Measurements from ENCODE around the gene C1orf21.
"Not testable (repeated sequence)": the region's sequence is repeated elsewhere in the genome, so short reads cannot be mapped to it uniquely, and the experiment has no call there.

Gene C1orf21

DNA sequence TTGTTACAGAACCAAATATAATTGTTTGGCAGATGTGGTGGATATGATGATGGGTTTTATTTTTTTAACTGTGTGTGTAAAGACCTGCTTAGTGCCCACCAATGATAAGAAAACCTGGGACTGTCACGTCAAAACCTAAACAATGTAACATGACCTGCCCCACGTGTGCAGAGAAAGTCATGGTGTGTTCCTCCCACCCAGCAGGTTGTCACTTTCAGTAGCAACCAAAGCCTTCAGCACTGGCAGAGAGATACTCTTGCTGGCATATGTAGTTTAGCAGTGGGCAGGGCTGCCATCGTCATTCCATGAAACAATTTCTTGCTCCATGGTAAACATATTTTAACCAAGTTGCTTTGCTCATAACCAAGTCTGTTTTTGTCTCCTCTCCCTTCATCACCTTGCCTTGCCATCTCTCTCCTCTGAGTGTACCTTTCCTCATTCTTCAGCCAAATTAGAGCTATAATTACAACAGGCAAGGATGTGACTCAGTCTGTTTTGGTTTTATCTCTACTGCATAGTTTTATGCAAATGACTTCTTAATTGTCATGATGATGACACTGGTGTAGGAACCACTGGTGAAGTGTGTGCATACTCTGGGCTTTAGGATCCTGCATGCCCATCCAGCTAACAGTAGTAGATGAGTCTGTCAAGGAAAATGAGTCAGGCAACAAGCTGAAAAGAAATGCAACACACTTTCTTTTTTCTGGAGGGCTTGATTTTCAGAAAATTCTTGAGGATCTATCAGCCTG lies 217.5 kb downstream of the C1orf21 start:
- no peak for DNase-seq (ENCODE audit: low read depth)

DNA sequence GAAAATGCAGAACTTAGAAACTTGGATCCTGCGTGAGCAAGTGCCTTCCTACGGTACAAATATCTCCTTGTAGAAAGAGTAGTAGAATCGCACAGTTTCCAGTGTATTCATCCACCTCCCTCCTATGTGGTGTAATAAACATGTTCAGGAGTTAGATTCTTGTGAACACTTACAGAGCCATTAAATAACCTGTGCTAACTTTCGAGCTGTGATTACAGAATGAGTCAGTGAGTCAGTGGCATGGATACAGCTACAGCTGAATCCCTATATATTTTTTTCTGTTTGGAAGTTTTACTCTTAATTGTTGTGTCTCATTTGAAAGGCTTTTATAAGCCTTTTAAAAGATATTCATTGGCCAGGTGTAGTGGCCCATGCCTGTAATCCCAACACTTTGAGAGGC lies 219.1 kb downstream of the C1orf21 start:
- no peak for DNase-seq (ENCODE audit: low read depth)

DNA sequence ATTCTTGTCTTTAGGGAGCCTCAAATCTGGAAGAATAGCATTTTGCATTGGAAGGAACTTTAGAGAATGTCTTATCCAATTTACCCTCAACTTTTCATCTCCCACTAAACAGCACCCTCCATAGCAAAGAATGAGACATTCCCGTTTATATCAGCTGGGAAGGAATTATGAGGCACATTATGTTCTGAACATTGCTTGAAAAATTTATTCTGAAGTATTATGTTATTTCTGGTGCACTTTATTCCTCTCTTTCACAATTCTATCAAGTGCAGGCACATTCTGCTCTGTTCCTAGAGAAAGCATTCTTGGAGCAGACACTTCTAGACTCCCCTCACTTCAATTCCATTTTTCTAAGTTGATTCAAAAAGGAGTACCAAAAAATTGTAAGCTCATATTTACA lies 220.0 kb downstream of the C1orf21 start:
- DNase-seq (ENCODE audit: low read depth): no peak

DNA sequence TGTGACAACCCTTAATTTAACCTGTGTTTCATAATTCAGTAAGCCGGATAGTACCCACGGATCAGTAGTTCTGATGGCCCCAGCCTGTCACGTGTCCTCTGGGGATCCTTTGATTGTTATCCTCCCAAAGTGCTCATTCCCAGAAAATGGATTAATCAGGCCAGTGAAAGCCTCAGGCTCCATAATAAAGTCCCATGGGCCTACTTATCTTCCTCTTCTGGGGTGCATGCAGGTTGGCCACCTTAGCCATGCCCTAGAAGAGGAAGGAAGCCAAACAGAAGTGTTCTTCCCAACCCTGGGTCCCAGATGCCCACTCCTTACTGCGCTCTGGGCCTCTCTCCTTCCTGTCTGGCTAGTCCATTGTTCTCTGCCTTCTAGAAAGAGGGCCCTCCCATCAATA lies 221.8 kb downstream of the C1orf21 start:
- no peak for DNase-seq (ENCODE audit: low read depth)

DNA sequence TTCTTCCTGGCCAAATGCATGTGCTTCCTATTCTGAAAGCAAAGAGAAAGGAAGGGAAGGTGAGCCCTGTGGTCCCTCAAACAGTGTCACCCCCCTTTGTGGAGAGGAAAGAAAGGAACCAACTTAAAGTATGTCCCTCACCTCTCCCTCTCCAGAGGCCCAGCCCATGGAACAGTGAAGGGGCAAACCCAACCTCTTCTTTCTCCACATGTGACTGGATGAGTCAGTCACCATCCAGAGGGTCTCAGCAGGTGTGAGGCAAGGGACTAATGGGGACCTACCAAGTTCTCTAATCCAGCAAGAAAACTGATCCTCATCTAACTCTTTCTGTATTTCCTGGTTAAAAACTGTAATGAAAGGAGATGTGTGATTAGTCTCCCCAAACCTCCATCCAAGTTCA lies 222.2 kb downstream of the C1orf21 start:
- no peak for DNase-seq (ENCODE audit: low read depth)

DNA sequence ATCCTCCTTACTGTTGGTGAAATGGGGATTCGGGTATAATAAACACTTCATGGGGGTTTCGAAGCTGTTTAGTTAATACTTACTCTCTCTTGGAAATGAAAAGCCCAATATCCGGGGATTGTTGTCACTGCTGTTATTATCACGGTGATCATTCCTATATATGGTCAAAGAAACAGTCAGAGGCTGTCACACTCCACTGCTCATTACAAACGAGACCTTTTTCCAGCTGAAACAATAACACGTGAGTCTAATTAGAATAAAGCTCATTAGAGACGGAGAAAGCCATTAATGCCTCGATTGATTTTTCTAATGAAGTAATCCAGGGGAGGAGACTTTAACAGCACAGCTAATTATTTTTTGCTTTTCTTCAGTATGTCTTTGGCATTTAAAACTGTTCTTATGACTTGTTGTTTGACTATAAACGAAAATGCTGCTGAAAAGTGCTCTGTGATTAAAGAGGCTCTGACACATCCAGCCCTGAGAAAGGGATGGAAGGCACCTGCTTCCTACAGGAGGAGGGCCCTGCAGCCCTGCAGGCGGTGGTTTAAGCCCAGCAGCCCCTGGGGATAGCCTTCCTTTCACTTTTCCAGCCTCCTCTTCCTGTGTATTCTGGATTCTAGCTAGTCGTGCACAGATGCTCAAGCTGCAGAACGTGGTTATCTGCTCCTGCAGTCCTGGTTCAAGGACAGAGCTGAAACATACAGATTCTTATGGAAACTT lies 224.2 kb downstream of the C1orf21 start:
- no peak for DNase-seq (ENCODE audit: low read depth)

DNA sequence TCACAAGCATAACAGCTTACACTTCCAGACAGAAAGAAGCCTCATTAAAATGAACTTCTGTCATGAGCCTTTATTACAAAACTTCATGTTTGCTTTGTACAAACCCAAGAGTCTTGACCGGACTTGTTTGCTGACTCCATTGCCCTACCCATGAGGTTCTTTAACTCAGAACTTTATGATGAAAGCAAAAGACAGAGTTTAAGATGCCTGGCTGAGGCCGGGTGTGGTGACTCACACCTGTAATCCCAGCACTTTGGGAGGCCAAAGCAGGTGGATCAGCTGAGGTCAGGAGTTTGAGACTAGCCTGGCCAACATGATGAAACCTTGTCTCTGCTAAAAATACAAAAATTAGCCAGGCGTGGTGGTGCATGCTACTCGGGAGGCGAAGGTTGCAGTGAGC lies 225.4 kb downstream of the C1orf21 start:
- not testable (repeated sequence) for DNase-seq (ENCODE audit: low read depth)

DNA sequence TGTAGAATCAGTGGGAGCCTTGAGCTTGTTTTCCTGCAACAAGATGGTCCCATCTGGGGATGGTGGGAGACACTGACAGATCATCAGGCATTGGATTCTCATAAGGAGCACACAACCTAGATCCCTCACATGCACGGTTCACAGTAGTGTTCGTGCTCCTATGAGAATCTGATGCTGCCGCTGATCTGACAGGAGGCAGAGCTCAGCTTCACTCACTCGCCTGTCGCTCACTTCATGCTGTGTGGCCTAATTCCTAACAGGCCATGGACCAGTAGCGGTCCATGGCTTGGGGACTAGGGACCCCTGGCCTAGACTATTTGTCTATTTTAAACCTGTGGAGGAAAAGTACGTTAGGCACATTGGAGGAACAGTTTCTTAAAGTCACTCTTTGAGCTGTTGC lies 227.8 kb downstream of the C1orf21 start:
- no peak for DNase-seq (ENCODE audit: low read depth)

DNA sequence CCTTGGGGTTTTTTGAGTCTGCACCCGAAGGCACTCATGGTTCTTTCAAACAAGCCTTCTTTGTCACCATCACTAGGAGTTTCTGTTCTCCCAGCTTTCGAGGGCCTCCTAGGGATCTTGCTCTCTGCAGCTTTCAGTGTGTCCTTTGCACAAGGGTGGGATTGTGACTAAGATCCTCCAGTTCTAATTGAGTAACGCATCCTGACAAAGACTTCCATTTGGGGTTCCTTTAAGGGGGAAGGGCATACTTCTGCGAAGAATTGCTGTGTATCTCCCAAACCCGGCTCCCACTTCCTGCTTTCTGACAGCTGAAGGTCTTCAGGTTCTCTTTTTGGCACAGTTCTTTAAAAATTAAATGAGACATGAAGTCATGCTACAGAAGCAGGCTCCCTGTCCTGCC lies 228.5 kb downstream of the C1orf21 start:
- DNase-seq (ENCODE audit: low read depth): no peak

DNA sequence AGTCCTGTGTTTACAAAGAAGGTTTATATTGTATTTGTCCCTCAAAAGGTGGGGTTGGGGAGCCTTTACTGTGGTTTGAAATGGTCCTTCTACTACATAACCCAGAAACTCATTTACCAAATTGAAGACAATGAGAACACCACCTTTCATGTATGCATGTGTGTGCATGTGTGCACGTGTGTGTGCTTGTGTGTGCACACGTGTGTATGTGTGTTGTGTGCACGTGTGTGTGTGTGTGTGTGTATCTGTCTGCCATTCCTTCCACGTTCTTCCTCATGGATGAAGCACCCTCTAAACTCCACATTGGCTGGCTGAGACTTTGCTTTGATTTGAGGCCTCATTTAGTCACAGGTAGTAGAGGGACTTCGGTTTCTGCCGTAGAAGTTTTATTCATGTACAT lies 229.7 kb downstream of the C1orf21 start:
- DNase-seq (ENCODE audit: low read depth): no peak

DNA sequence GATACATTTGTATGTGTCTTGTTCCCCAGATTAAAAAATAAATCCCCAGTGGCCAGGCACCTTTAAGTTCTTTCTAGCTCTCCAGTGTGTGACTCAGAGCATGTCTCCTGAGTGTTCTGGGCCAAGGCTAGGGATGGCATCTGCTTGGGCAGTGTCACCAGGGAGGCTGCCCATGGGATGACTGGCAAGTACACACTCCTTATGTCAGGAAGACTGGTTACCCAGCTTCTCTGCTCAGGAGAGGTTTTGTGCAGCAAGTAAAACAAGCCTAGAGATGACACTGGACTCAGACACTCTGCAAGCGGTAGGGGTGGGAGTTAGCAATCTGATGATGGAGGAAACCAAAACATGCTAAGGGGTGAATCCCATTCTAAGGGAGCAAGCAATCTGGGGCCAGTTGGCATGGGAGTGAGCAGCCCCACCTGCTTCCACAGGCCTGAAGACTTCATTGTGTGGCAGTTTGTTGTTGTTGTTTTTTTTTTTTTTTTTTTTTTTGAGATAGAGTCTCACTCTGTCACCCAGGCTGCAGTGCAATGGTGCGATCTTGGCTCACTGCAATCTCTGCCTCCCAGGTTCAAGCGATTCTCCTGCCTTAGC lies 230.7 kb downstream of the C1orf21 start:
- DNase-seq (ENCODE audit: low read depth): no peak

DNA sequence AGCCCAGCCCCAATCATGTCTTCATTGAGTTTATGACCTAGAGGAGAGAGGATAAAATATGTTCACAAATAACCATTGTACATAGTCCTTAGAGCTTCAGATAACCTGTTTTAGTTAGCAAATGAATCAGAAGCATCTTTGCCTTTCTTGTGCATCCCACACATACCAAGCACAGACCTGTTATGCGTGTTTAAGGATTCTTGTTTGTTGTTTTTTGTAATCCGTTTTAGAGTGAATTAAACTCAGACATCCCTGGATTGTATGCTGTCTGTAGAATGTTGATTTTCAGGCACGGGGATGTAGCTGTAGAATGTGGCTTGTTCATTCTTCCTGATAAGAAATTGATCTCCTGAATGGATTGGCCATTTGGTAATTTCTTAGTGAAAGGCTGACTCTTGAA lies 232.0 kb downstream of the C1orf21 start:
- DNase-seq (ENCODE audit: low read depth): no peak

DNA sequence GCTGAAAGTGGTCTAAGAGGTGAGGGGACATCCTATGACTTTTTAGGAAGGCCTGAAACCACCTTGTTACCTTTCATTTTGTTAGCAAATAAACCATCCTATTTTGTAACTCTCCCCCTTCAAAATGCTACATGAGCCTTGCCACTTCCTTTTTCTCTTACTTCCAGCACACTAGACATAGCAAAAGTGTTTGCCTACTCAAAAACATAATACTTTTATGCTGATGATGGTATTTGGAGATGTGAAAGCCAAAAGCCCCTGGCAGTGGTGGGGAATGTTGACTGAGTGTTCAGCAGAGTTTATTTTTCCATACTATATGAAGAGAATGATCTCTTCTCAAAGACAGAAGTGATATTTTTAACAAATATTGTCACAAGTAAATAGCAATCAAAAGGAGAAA lies 233.6 kb downstream of the C1orf21 start:
- DNase-seq (ENCODE audit: low read depth): no peak

DNA sequence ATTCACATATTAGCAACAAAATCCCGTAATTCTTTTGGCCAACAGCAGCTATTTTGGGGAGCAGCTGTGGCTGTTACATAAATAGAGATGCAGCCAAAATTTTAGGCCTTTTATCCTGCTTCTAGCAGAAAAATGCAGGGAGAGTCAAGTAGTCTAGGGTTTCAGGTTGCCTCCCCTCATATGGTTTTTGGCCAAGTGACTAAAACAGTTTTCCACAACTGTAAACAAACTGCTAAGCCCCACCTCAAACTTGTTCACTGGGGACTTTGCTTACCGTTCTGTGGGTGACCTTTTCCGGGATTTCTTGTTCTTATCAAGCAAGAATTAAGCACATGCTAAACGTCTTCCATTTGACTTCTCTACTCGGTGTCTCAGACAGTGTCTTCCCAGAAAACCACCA lies 234.4 kb downstream of the C1orf21 start:
- DNase-seq (ENCODE audit: low read depth): no peak

DNA sequence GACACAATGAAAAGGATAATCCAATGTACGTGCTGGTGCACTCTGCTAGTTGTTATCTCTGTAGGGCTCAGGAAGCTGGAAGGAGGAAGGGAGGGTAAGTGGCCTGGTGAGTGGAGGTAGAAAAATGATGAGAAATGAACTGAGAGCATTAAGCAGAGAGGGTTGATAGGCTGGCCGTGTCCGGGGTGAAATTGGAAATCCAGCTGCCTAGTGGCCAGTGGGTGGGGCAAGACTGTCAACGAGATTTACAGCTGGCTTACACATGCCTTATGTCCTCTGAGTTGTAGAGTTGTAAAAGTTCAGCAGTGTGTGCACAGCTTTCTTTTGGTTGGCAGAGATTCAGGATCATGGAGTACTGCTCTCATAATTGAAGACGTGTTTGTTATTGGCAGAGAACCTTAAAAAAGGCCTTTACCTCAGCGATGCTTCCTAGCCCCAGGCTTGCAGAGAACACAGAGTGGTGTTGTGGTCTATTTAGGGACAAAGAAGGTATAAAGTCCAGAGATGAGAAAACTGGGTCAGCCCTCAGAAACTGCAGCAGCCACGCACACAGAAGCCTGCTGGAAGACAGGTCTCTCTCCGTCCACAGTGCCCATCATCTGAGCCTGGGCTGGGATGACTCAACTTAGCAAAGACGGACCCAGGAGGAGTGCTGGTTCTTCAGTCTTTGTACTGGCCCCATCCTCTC lies 235.5 kb downstream of the C1orf21 start:
- no peak for DNase-seq (ENCODE audit: low read depth)

DNA sequence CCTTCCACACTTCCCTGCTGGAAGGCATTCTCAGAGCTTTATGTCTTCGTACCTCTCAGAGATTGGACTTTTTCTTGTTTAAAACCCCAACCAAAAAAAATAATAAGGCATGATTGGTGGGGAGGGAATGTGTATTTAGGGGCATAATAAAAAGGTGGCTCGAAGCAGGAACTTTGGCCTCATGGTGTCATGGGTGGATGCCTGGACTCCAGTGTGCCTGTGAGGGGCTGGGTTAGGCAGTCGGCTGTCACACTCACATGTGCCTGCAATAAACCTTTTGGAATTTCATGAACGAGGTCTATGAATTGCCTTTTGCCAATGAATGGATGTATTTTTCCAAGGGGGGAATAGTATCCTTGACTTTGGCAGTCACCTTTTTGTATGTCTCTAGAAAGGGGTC lies 236.6 kb downstream of the C1orf21 start:
- no peak for DNase-seq (ENCODE audit: low read depth)

DNA sequence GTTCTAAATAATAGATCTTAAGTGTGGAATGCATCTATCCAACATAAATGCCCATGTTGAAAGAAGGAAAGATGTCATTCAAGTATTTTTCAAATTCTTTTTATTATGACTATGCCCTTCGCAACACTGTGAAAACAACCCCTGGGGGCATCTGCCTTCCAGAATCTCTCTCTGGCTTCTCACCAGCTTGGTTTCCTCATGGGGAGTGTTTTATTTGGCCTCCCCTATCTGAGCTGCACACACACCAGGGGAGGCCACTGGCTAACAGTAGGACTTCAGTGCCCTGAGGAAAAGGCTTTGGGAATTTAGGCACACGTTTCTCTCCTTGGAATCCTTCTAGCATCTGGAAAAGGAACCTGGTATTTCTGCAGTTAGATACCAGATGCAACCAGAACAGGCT lies 237.2 kb downstream of the C1orf21 start:
- no peak for DNase-seq (ENCODE audit: low read depth)

DNA sequence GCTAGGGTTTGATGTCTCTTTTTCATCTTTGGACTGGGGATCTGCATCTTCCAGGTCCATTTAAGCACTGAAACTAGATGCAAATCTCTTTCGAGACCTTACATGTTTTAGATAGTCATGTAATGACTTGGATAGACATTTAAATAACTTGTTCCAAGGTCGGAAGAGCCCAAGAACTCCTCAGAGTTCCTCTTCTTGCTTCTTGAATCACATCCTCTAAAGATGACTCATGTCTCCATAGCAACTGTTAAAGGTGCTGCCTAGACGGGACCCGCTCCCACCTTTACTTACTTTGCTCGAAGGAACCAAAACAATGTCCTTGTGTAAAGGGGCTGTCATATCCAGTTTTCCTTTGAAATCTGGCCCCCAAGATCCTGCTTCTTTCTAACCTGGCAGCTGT lies 237.8 kb downstream of the C1orf21 start:
- no peak for DNase-seq (ENCODE audit: low read depth)

DNA sequence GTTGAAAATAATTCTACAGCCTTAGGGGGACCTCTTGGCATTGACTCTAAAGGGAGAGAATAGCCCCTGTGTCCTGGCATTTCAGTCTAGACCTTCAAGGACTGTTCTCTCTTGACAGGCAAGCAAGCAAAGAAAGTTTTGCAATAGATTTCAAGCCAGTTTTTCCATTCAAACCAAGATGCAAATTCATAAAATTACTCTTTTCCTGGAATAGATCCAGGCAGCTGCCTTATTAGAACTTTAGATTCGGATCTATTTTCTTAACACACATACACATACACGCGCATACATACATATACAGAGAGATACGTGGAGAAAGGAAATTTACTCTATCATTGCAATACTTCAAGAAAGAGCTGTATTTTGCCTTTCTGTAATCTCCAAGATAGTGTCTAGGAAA lies 238.4 kb downstream of the C1orf21 start:
- no peak for DNase-seq (ENCODE audit: low read depth)

DNA sequence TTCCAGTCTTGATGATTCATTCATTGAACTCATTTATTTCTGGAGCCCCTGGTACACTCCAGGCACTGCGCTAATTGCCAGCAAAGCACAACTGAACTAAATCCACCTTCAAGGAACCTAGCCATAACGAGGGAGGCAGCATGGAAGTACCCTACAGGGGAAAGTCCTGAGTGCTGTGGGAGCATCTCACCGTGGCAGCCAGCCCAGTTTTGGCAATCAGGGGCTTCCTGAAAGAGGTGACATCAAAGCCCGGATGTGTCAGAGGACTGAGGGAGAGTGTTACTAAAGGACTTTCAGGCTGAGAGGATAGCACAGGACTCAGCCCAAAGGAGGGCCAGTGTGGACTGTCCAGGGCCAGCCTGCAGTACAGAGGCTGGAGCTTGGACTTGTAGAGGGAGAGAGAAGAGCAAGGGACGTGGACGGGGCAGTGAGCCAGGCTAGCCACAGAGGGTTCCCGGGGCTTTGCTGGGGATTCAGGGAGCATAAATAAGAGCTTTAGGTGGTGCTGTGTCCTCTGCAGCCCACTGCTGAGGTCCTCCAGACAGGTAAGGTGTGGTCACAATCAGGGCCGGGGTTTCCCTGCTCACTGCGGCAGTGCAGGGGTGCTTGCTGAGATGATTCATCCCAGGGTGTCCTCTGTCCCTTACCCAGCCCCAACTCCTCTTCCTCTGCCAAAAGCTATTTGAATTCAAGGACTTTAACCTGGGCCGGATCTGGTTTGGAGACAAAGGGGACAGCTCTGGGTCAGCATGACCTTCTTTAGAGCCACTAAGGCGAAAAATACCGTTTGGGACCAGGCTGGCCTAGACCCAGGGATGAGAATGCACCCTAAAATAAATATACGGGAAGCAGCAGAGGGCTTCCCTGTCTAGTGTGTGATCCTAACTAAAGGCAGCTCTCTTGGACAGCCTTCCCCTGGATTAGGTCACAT lies 239.5 kb downstream of the C1orf21 start:
- no peak for DNase-seq (ENCODE audit: low read depth)

DNA sequence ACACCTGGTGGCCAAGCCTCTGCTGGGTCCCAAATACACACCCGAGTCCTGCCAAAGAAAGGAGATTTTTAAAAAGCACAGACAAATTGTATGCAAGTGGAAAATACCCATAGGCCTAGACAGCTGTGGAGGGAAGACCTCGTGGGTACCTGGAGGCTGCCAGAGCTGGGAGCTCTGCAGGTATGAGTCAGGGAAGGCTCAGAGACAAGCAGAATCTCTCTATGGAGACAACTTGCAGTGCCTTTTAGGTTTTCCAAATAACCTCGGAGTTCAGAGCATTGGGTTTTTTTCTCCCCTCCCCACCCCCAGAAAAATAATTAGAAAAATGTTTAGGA lies 240.1 kb downstream of the C1orf21 start:
- no peak for DNase-seq (ENCODE audit: low read depth)

DNA sequence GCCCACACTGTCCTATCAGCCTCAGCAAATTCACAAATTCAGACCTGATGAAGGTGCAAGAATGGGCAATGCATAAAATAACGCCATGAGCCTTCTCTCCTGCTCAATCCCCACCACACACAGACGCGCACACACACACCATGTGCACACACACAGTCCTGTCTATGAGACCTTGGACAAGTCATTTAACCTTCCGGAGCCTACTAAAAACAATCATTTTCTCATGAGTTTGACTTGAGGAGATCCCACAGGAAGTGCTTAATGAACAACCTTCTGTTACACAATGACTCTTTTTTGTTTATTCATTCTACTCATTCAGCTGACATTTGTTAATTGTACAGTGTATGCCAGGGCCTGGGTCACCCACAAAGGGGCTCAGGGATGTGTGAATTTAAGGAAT lies 242.4 kb downstream of the C1orf21 start:
- DNase-seq (ENCODE audit: low read depth): no peak
